Activated naive CD8-positive, alpha-beta T cell treated with anti-CD3 and anti-CD28 coated beads, Interleukin-2, amount 50 U/mL, for 24 hours (primary cell): ENCODE data around the gene OAS2.
A peak's percentile ranks its signal among the peaks of the same experiment; 100 is the strongest.
"Not testable (repeated sequence)": the region's sequence is repeated elsewhere in the genome, so short reads cannot be mapped to it uniquely, and the experiment has no call there.

Experiments
- ATAC-seq: fragments of 150-1000 bp; cut with Tn5 transposase; one replicate; pipeline ENCODE4 v1.10.0; 2021
- DNase-seq: peaks from one replicate; pipeline ENCODE4 v3.0.0; 2021
- H3K27ac Mint-ChIP-seq: one replicate; pipeline ENCODE4 v1.8.0; 2021; ENCODE audit warnings: mild to moderate bottlenecking, mixed read lengths
- H3K27me3 Mint-ChIP-seq: one replicate; pipeline ENCODE4 v1.8.0; 2021; ENCODE audit warnings: mixed read lengths
- H3K36me3 Mint-ChIP-seq: one replicate; pipeline ENCODE4 v1.8.0; 2021; ENCODE audit warnings: low read depth, mixed read lengths
- H3K4me1 Mint-ChIP-seq: one replicate; pipeline ENCODE4 v1.8.0; 2021; ENCODE audit warnings: mixed read lengths
- H3K4me3 Mint-ChIP-seq: one replicate; pipeline ENCODE4 v1.8.0; 2021; ENCODE audit warnings: mild to moderate bottlenecking, moderate library complexity, mixed read lengths
- H3K9me3 Mint-ChIP-seq: one replicate; pipeline ENCODE4 v1.8.0; 2021; ENCODE audit warnings: mixed read lengths

OAS2 gene

DNA sequence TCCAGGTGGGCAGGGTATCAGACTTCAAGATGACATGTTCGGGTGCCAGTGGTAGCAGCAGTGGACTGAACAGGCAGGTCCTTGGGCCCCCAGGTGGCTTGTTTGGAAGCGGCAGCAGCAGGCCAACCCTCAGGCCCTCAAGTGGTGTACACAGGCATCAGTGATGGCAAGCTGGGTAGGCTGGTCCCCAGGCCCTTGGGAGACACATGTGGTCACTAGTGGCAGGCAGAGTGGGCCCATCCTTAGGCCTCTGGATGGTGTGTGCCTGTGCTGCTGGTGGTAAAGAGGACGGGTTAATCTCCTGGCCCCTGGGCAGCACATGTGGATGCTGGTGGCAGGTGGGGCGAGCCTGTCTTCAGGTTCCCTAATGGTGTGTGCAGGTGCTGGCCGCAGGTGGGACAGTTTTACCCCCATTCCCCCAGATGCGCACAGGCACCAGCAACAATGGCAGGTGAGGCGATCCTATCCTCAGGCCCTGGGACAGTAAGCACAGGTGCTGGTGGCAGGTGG lies 8.0 kb downstream of the OAS2 start:
- no peak overlapping the region for H3K27ac Mint-ChIP-seq
- ATAC-seq (no peak), DNase-seq (no peak)
- no peaks in the 10 kb centered on the region for H3K27me3 Mint-ChIP-seq
- H3K36me3 Mint-ChIP-seq, result peaks cover 92% of the 10 kb centered on the region
- peaks cover 72% of the 10 kb centered on the region for H3K4me1 Mint-ChIP-seq
- no peak overlapping the region for H3K4me3 Mint-ChIP-seq
- H3K9me3 Mint-ChIP-seq, result peaks cover 29% of the 10 kb centered on the region

- peaks cover 59% of the 10 kb centered on the region for H3K4me1 Mint-ChIP-seq
- ATAC-seq, result no peak
- peak overlapping the region; percentile 83 for H3K27ac Mint-ChIP-seq
- peaks cover 90% of the 10 kb centered on the region for H3K36me3 Mint-ChIP-seq
- no peaks in the 10 kb centered on the region for H3K27me3 Mint-ChIP-seq
- H3K9me3 Mint-ChIP-seq, result peaks cover 23% of the 10 kb centered on the region
- DNase-seq, result no peak
- no peak overlapping the region for H3K4me3 Mint-ChIP-seq
These were observed 9.2 kb downstream of the OAS2 start for GRCh38 chr12:112987561-112987960.

DNA sequence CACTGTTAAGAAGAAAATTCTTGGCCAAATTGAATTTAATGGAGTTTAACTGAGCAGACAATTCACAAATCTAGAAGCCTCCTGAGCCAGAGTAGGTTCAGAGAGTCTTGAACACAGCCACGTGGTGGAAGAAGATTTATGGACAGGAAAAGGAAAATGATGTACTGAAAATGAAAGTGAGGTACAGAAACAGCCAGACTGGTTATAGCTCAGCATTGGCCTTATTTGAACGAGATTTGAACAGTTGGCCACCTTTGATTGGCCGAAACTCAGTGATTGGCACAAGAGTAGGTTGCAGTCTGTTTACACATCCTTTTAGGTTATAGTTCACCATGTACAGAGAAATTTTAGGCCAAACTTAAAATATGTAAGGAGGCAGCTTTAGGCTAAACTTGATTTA lies 9.9 kb downstream of the OAS2 start:
- peak overlapping the region; percentile 83 for H3K27ac Mint-ChIP-seq
- ATAC-seq, result peak; percentile 55
- no peak for DNase-seq
- H3K36me3 Mint-ChIP-seq, result peaks cover 88% of the 10 kb centered on the region
- H3K4me3 Mint-ChIP-seq, result no peak overlapping the region
- no peaks in the 10 kb centered on the region for H3K27me3 Mint-ChIP-seq
- peaks cover 54% of the 10 kb centered on the region for H3K4me1 Mint-ChIP-seq
- peaks cover 18% of the 10 kb centered on the region for H3K9me3 Mint-ChIP-seq

- H3K4me3 Mint-ChIP-seq, DNase-seq, H3K27me3 Mint-ChIP-seq: not testable (repeated sequence)
- Mint-ChIP-seq H3K27ac (peak overlapping the region; percentile 83), H3K36me3 (peaks cover 85% of the 10 kb centered on the region), H3K9me3 (peaks cover 14% of the 10 kb centered on the region), H3K4me1 (peaks cover 49% of the 10 kb centered on the region)
- peak; percentile 44 for ATAC-seq
These were observed 10.6 kb downstream of the OAS2 start for GRCh38 chr12:112988823-112989385.

- H3K4me1 Mint-ChIP-seq, result peaks cover 42% of the 10 kb centered on the region
- H3K36me3 Mint-ChIP-seq, result peaks cover 78% of the 10 kb centered on the region
- no peak for ATAC-seq
These were observed 11.5 kb downstream of the OAS2 start for GRCh38 chr12:112989806-112990205.

GRCh38 chr12:112992541-112993398 lies 14.5 kb downstream of the OAS2 start:
- Mint-ChIP-seq H3K9me3 (no peaks in the 10 kb centered on the region), H3K27ac (no peak overlapping the region), H3K36me3 (peaks cover 83% of the 10 kb centered on the region), H3K27me3 (no peaks in the 10 kb centered on the region), H3K4me3 (no peak overlapping the region), H3K4me1 (peaks cover 19% of the 10 kb centered on the region)
- peak; percentile 74 for DNase-seq
- ATAC-seq, result peak; percentile 30

More at GRCh38 chr12:112989806-112990205, 11.5 kb downstream of the OAS2 start:
- no peak overlapping the region for H3K4me3 Mint-ChIP-seq
- H3K27me3 Mint-ChIP-seq, result no peaks in the 10 kb centered on the region
- no peak for DNase-seq
- peaks cover 6% of the 10 kb centered on the region for H3K9me3 Mint-ChIP-seq
- H3K27ac Mint-ChIP-seq, result peak overlapping the region; percentile 83

- H3K4me3 Mint-ChIP-seq, result no peak overlapping the region
- ATAC-seq (no peak), DNase-seq (no peak)
- no peaks in the 10 kb centered on the region for H3K27me3 Mint-ChIP-seq
- peaks cover 82% of the 10 kb centered on the region for H3K36me3 Mint-ChIP-seq
- no peak overlapping the region for H3K27ac Mint-ChIP-seq
- H3K9me3 Mint-ChIP-seq, result no peaks in the 10 kb centered on the region
- H3K4me1 Mint-ChIP-seq, result peaks cover 5% of the 10 kb centered on the region
These were observed 16.7 kb downstream of the OAS2 start for GRCh38 chr12:112995008-112995407.

DNA sequence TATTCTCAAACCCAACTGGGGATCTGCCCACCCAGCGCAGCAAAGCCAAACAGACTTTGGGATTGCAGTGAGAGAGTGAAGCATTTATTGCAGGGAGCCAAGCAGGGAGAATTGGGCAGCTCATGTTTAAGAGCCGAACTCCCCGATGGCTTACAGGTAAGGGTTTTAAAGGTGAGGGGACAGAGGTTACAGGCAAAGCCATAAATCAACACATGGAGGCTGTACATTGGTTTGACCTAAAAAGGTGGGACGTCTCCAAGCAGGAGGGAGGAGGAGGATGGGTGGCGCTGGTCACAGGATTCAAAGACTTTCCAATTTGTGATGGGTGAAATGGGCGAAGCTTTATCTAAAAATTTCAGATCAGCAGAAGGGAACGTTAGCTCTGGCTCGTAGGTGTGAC lies 18.2 kb downstream of the OAS2 start:
- peaks cover 5% of the 10 kb centered on the region for H3K4me1 Mint-ChIP-seq
- H3K27me3 Mint-ChIP-seq, result no peaks in the 10 kb centered on the region
- no peak overlapping the region for H3K27ac Mint-ChIP-seq
- ATAC-seq (no peak), DNase-seq (no peak)
- no peaks in the 10 kb centered on the region for H3K9me3 Mint-ChIP-seq
- no peak overlapping the region for H3K4me3 Mint-ChIP-seq
- peaks cover 81% of the 10 kb centered on the region for H3K36me3 Mint-ChIP-seq

GRCh38 chr12:112997506-112997905 lies 19.2 kb downstream of the OAS2 start:
- Mint-ChIP-seq H3K9me3 (no peaks in the 10 kb centered on the region), H3K4me3 (no peak overlapping the region), H3K36me3 (peaks cover 77% of the 10 kb centered on the region), H3K27ac (no peak overlapping the region), H3K4me1 (peaks cover 5% of the 10 kb centered on the region), H3K27me3 (no peaks in the 10 kb centered on the region)
- DNase-seq, result no peak
- ATAC-seq, result no peak

- H3K36me3 Mint-ChIP-seq, result peaks cover 72% of the 10 kb centered on the region
- ATAC-seq (no peak), DNase-seq (no peak)
- no peak overlapping the region for H3K27ac Mint-ChIP-seq
- peaks cover 5% of the 10 kb centered on the region for H3K4me1 Mint-ChIP-seq
- no peak overlapping the region for H3K4me3 Mint-ChIP-seq
- no peaks in the 10 kb centered on the region for H3K9me3 Mint-ChIP-seq
- no peaks in the 10 kb centered on the region for H3K27me3 Mint-ChIP-seq
These were observed 20.9 kb downstream of the OAS2 start for GRCh38 chr12:112998987-112999767.

- H3K36me3 Mint-ChIP-seq, result peaks cover 75% of the 10 kb centered on the region
- ATAC-seq (no peak), DNase-seq (no peak)
- no peaks in the 10 kb centered on the region for H3K9me3 Mint-ChIP-seq
- no peak overlapping the region for H3K27ac Mint-ChIP-seq
- H3K27me3 Mint-ChIP-seq, result no peaks in the 10 kb centered on the region
- peaks cover 5% of the 10 kb centered on the region for H3K4me1 Mint-ChIP-seq
- no peak overlapping the region for H3K4me3 Mint-ChIP-seq
These were observed 22.1 kb downstream of the OAS2 start for GRCh38 chr12:113000433-113000832.

GRCh38 chr12:113002155-113002554 lies 23.8 kb downstream of the OAS2 start:
- ATAC-seq (no peak), DNase-seq (no peak)
- Mint-ChIP-seq H3K36me3 (peaks cover 72% of the 10 kb centered on the region), H3K27ac (no peak overlapping the region), H3K4me3 (no peak overlapping the region), H3K9me3 (no peaks in the 10 kb centered on the region), H3K4me1 (peaks cover 5% of the 10 kb centered on the region), H3K27me3 (no peaks in the 10 kb centered on the region)

- no peaks in the 10 kb centered on the region for H3K9me3 Mint-ChIP-seq
- no peak overlapping the region for H3K4me3 Mint-ChIP-seq
- no peak overlapping the region for H3K27ac Mint-ChIP-seq
- DNase-seq (no peak), ATAC-seq (no peak)
- H3K36me3 Mint-ChIP-seq, result peaks cover 71% of the 10 kb centered on the region
- H3K27me3 Mint-ChIP-seq, result no peaks in the 10 kb centered on the region
- H3K4me1 Mint-ChIP-seq, result peaks cover 5% of the 10 kb centered on the region
These were observed 24.4 kb downstream of the OAS2 start for GRCh38 chr12:113002676-113003075.

GRCh38 chr12:113003636-113004035 lies 25.3 kb downstream of the OAS2 start:
- DNase-seq (no peak), ATAC-seq (no peak)
- Mint-ChIP-seq H3K4me3 (no peak overlapping the region), H3K27ac (no peak overlapping the region), H3K27me3 (no peaks in the 10 kb centered on the region), H3K4me1 (peaks cover 5% of the 10 kb centered on the region), H3K36me3 (peaks cover 70% of the 10 kb centered on the region), H3K9me3 (no peaks in the 10 kb centered on the region)
